ENCODE data around the gene PSD2.

GRCh38 chr5:139761057-139761450, 34.6 kb upstream of the PSD2 start:
- TF ChIP-seq CTCF (IDR thresholded peaks at IDR 0.05; ENCODE audit: low read depth, low read length) (no peak), EZH2phosphoT487 (IDR thresholded peaks at IDR 0.05; ENCODE audit: low read depth) (no peak)

Data from OCI-LY3 (cell line).